SK-N-SH treated with all-trans-retinoic acid at 6 μM for 48 hours (cell line): ENCODE results near the gene AOPEP.

Source experiments
- PPARA ChIP-seq: fragments of 250-450 bp; sonication (Bioruptor Pico); IDR thresholded peaks from 2 replicates; pipeline ENCODE4 v1.5.0; 2020; ENCODE audit warnings: mild to moderate bottlenecking, borderline replicate concordance
- ZC3H10 ChIP-seq: fragments of 250-450 bp; sonication (Bioruptor Pico); IDR thresholded peaks from 2 replicates; pipeline ENCODE4 v1.5.1; 2021; ENCODE audit warnings: mild to moderate bottlenecking, moderate library complexity
- ZFP30 ChIP-seq: fragments of 450-650 bp; formaldehyde crosslinking; IDR thresholded peaks from 2 replicates; pipeline ENCODE4 v1.5.0; 2022; ENCODE audit warnings: mild to moderate bottlenecking, moderate library complexity

GRCh38 chr9:94812343-94812742 lies 85.8 kb downstream of the AOPEP start:
- TF ChIP-seq PPARA (CRISPR knock-in tag) (no peak), ZC3H10 (CRISPR knock-in tag) (no peak), ZFP30 (CRISPR knock-in tag) (no peak)
